ENCODE results near the gene PPHLN1. TPM values are rescaled to one million over a fixed set of nuclear protein-coding genes. Genes with fewer than 3 reads are reported as not detected.

Gene PPHLN1
- total and polyA plus RNA-seq, 2 of the 8 experiments (the other 6 are each of a cell fraction or from before 2014, with no cell fraction given) = 34.3 to 71.6 TPM

- TF ChIP-seq CHD7 (IDR thresholded peaks at IDR 0.05; ENCODE audit: insufficient replicate concordance, low read length) = no peak
- no peak for TF ChIP-seq SRF (IDR thresholded peaks at IDR 0.05; ENCODE audit: low read depth, low read length)
- TF ChIP-seq TCF12 (IDR thresholded peaks at IDR 0.05; ENCODE audit: low read depth, low read length) = no peak
- TF ChIP-seq TEAD4 (IDR thresholded peaks at IDR 0.05; ENCODE audit: low read depth, low read length) = no peak
- TF ChIP-seq CHD1 (IDR thresholded peaks at IDR 0.05; ENCODE audit: low read depth, low read length) = no peak
- no peak for TF ChIP-seq SP2 (IDR thresholded peaks at IDR 0.05; ENCODE audit: low read length)
- no peak for TF ChIP-seq CEBPB (IDR thresholded peaks at IDR 0.05; ENCODE audit: low read depth, low read length)
- no peak for TF ChIP-seq BRCA1 (IDR thresholded peaks at IDR 0.05; ENCODE audit: low read depth, low read length)
- no peak for TF ChIP-seq TAF7 (optimal IDR thresholded peaks at IDR 0.05; ENCODE audit: borderline replicate concordance, low read depth, low read length)
These were observed 44.7 kb upstream of the PPHLN1 start (continued) for GRCh38 chr12:42281278-42281677.

All from H1 (cell line).